Cardiac muscle cell (in vitro differentiated cells and primary cell): ENCODE results near the gene SLX4. TPM values are rescaled to one million over a fixed set of nuclear protein-coding genes. Genes with fewer than 3 reads are reported as not detected.
A peak's percentile ranks its signal among the peaks of the same experiment; 100 is the strongest.

ENCODE experiments used
- DNase-seq, 2 donors: peaks; one replicate each; pipeline versions ENCODE4 v3.0.0 to v3.0.0-alpha.2; 2010 to 2017; ENCODE audit warnings: low read depth in 1 of 2, low spot score in 1 of 2
- H3K27ac ChIP-seq: fragments of 200-600 bp; sonication (generic); 2 replicates; pipeline ENCODE4 v1.5.1; 2016
- H3K27me3 ChIP-seq: fragments of 200-600 bp; sonication (generic); 2 replicates; pipeline ENCODE4 v1.6.0; 2016; ENCODE audit warnings: control low read depth
- H3K36me3 ChIP-seq: fragments of 200-600 bp; sonication (generic); 2 replicates; pipeline ENCODE4 v1.5.1; 2016; ENCODE audit warnings: control low read depth
- H3K4me1 ChIP-seq: fragments of 200-600 bp; sonication (generic); 2 replicates; pipeline ENCODE4 v1.8.1; 2017; ENCODE audit warnings: low read depth, mild to moderate bottlenecking, mixed run types
- H3K4me3 ChIP-seq: fragments of 200-600 bp; sonication (generic); 2 replicates; pipeline ENCODE4 v1.5.1; 2016; ENCODE audit warnings: mild to moderate bottlenecking
- H3K9me3 ChIP-seq: fragments of 200-600 bp; sonication (generic); 2 replicates; pipeline ENCODE4 v1.5.1; 2017; ENCODE audit warnings: low read depth, mild to moderate bottlenecking, control low read depth
- polyA plus RNA-seq: library from polyadenylated mRNA; unstranded; fragments of >200 nt; fragmentation: Nextera tagmentation; extraction: Ambion mirVana; gene quantifications from 2 replicates; pipeline ENCODE4 v1.2.1, GENCODE V29; 2016
- total RNA-seq: library from RNA; depleted of rRNA; stranded (reverse); fragments of >200 nt; gene quantifications from 2 replicates; pipeline ENCODE4 v1.2.3, GENCODE V29; 2016
- TF ChIP-seq, protein P1 (sequence below): IDR thresholded peaks from 2 replicates; pipeline ENCODE4 v1.5.1; 2012; ENCODE audit warnings: low read depth, mild to moderate bottlenecking, low read length

Gene SLX4
- total and polyA plus RNA-seq, 2 experiments from 2014 or later = 3.6 to 7.2 TPM

DNA sequence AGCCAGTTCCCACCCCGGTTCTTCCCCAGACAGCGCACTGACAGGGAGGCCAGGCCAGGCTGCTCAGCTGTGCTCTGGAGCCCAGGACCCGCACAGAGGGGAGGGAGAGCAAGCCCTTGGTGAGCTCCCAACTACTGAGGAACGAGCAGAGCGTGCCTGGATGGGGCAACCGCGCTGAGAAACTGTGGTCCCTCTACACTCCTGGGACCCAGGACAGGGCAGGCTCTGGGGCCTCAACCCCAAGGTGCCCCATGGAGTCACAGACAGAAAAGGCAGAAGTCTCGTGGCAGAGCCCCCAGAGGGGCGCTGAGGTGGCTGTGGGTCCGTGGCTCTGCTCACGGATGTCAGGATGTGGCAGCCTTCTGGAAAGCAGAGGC, 16.3 kb downstream of the SLX4 start:
- H3K27ac ChIP-seq = no peak overlapping the region
- no peak for DNase-seq
- H3K36me3 ChIP-seq = no peaks in the 10 kb centered on the region
- no peaks in the 10 kb centered on the region for H3K4me1 ChIP-seq
- H3K4me3 ChIP-seq = no peak overlapping the region
- H3K27me3 ChIP-seq = no peaks in the 10 kb centered on the region
- TF ChIP-seq, protein P1, sequence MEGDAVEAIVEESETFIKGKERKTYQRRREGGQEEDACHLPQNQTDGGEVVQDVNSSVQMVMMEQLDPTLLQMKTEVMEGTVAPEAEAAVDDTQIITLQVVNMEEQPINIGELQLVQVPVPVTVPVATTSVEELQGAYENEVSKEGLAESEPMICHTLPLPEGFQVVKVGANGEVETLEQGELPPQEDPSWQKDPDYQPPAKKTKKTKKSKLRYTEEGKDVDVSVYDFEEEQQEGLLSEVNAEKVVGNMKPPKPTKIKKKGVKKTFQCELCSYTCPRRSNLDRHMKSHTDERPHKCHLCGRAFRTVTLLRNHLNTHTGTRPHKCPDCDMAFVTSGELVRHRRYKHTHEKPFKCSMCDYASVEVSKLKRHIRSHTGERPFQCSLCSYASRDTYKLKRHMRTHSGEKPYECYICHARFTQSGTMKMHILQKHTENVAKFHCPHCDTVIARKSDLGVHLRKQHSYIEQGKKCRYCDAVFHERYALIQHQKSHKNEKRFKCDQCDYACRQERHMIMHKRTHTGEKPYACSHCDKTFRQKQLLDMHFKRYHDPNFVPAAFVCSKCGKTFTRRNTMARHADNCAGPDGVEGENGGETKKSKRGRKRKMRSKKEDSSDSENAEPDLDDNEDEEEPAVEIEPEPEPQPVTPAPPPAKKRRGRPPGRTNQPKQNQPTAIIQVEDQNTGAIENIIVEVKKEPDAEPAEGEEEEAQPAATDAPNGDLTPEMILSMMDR = no peak
- H3K9me3 ChIP-seq = no peaks in the 10 kb centered on the region

DNA sequence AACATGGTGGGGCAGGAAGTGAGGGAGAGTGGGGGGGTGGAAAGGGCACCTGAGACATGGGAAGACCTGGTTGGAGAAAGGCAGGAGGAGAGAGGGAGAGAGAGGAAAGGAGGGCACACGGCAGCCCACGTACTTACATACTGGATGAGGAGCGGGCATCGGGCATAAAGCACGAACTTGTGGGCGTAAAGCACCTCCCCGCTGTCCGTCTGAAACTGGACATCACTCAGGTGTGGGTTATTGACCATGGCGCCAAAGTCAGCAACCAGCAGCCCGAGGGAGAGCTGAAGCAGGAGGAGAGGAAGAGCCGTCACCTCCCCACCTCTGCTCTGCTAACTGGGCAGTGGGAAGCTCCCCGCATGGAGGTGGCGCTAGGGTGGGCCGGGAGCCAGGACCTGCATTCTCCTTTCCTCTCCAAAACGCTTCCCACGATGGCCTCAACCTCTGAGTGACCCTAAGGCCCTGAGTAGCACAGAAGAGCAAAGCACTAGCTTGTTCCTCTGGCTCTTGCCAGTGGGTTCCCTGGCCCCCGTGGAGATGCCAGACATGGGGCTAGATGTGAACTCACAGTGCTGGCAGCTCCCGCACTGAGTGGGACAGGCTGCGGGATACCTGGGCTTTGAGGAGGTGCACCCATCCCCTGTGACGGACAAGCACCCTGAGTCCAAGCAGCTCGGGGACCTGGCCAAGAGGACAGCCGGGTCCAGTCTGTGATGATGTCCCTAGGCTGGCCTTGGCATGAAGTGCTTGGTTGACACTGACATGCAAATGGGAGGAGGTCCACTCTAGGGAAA, 16.9 kb downstream of the SLX4 start:
- DNase-seq = no peak
- H3K27me3 ChIP-seq = no peaks in the 10 kb centered on the region
- TF ChIP-seq, protein P1 = no peak

DNA sequence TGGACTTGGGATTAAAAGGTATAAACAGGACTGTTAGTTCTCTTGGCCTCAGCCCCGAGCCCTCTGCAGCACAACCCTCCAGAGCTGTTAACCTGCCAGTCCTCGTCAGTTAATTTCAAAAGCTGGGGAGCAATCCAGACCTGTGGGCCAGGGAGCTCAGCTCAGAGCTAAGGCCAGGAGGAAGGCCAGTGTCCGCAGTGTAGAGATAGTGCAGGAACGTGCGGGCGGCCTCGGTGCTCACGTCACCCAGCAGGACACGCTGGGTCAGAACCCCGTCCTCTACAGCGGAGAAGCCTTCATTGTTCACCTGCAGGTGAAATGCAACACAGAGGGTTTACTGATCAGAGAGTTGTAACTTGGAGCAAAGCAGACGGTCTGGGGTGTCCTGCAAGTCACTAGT, 18.8 kb downstream of the SLX4 start:
- no peaks in the 10 kb centered on the region for H3K36me3 ChIP-seq
- H3K9me3 ChIP-seq = no peaks in the 10 kb centered on the region
- no peak overlapping the region for H3K4me3 ChIP-seq
- TF ChIP-seq, protein P1 = no peak
- H3K27ac ChIP-seq = no peak overlapping the region
- no peaks in the 10 kb centered on the region for H3K27me3 ChIP-seq
- no peaks in the 10 kb centered on the region for H3K4me1 ChIP-seq
- DNase-seq = no peak

More for the DNA sequence above, 16.9 kb downstream of the SLX4 start:
- no peak overlapping the region for H3K27ac ChIP-seq
- H3K36me3 ChIP-seq = no peaks in the 10 kb centered on the region
- no peak overlapping the region for H3K4me3 ChIP-seq
- no peaks in the 10 kb centered on the region for H3K9me3 ChIP-seq
- no peaks in the 10 kb centered on the region for H3K4me1 ChIP-seq

DNA sequence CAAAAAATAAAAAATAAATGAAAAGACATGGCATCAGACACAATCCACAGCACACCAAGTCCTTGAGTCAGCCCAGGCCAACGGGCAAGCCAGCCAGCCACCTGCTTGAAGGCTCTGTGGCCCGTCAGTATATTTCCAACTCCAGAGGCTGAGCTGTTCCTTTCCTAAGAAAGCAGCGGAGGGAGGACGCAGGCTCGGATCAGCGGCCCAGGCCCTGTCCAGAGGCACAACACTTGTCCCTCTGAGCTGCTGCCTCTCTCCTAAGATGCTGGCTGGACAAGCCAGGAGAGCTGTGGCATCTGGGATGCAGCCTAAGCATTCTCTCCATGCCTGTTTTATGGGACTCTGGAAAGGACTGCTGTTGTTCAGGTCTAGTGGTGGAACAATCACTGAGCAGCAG, 19.4 kb downstream of the SLX4 start:
- no peak for DNase-seq
- H3K27ac ChIP-seq = peak overlapping the region; percentile 67
- H3K36me3 ChIP-seq = no peaks in the 10 kb centered on the region
- H3K27me3 ChIP-seq = no peaks in the 10 kb centered on the region
- H3K9me3 ChIP-seq = no peaks in the 10 kb centered on the region
- TF ChIP-seq, protein P1 = no peak
- no peaks in the 10 kb centered on the region for H3K4me1 ChIP-seq
- H3K4me3 ChIP-seq = no peak overlapping the region

DNA sequence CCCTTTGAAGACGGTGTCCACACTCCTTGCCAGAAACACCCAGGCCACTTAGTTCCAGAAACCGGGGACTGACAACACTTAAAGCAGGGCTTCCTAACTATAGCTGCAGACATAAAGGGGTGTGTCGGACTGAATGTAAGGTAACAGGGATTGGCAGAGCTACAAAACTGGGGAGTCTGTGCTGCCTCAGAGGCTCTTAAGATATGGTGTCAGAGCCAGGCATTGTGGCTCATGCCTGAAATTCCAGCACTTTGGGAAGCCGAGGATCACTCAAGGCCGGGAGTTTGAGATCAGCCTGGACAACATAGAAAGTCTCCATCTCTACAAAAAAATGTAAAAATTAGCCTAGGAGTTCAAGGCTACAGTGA, 20.0 kb downstream of the SLX4 start:
- TF ChIP-seq, protein P1 = no peak
- no peak overlapping the region for H3K4me3 ChIP-seq
- H3K27ac ChIP-seq = peak overlapping the region; percentile 67
- no peaks in the 10 kb centered on the region for H3K4me1 ChIP-seq
- no peaks in the 10 kb centered on the region for H3K27me3 ChIP-seq
- no peaks in the 10 kb centered on the region for H3K9me3 ChIP-seq
- DNase-seq = peak in 1 of 2 donors; percentile 57
- H3K36me3 ChIP-seq = no peaks in the 10 kb centered on the region
